Osteocyte (in vitro differentiated cells): ENCODE measurements around the gene SLC29A1. TPM values are rescaled to one million over a fixed set of nuclear protein-coding genes. Genes with fewer than 3 reads are reported as not detected.
"Not testable (repeated sequence)": the region's sequence is repeated elsewhere in the genome, so short reads cannot be mapped to it uniquely, and the experiment has no call there.

Experiments
- DNase-seq: peaks from one replicate; pipeline ENCODE4 v3.0.0; 2021; ENCODE audit warnings: mixed read lengths; ENCODE audit not compliant: unreplicated experiment; ENCODE audit errors: extremely low spot score
- H3K27ac Mint-ChIP-seq: one replicate; pipeline ENCODE4 v1.8.0; 2021; ENCODE audit warnings: mild to moderate bottlenecking, mixed read lengths; ENCODE audit not compliant: unreplicated experiment
- H3K27me3 Mint-ChIP-seq: one replicate; pipeline ENCODE4 v1.8.0; 2021; ENCODE audit warnings: mixed read lengths; ENCODE audit not compliant: unreplicated experiment
- H3K36me3 Mint-ChIP-seq: one replicate; pipeline ENCODE4 v1.8.0; 2021; ENCODE audit warnings: mixed read lengths; ENCODE audit not compliant: unreplicated experiment
- H3K4me1 Mint-ChIP-seq: one replicate; pipeline ENCODE4 v1.8.0; 2021; ENCODE audit warnings: mixed read lengths; ENCODE audit not compliant: unreplicated experiment
- H3K4me3 Mint-ChIP-seq: one replicate; pipeline ENCODE4 v1.8.0; 2021; ENCODE audit warnings: mild to moderate bottlenecking, moderate library complexity, mixed read lengths; ENCODE audit not compliant: unreplicated experiment
- H3K9me3 Mint-ChIP-seq: one replicate; pipeline ENCODE4 v1.8.0; 2021; ENCODE audit warnings: mixed read lengths; ENCODE audit not compliant: unreplicated experiment
- CTCF ChIP-seq: fragments of 200-600 bp; sonication (generic); IDR thresholded peaks from 2 replicates; pipeline ENCODE4 v1.5.0; 2021; ENCODE audit warnings: antibody characterized with exemption, mild to moderate bottlenecking, moderate library complexity
- total RNA-seq: library from RNA; stranded (reverse); gene quantifications from 2 replicates; pipeline ENCODE4 v1.2.1, GENCODE V29; 2021

Gene SLC29A1
- total RNA-seq, 1 donor from 2014 or later: 135 TPM

DNA sequence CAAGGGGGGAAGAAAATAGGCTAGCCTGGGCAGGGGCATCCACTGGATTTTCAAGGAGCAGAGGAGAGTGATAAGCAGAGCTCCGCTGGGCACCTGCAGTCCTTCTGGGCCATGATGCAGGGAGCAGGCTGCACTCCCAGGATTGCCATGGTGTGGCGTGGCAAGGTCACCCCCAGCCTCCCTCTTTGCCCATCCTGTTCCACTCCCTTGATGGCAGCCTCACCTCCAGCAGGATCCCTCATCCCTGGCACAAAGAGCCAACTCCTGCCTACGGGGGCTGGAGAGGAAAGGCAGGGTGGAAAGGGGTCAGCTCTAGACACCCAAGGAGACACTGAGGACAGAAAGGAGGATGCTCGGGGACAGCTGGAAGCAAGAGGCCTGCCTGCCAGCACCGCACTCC is 29.1 kb upstream of the SLC29A1 start:
- Mint-ChIP-seq H3K4me1 (peaks cover 5% of the 10 kb centered on the region), H3K4me3 (no peak overlapping the region), H3K27me3 (peaks cover 20% of the 10 kb centered on the region), H3K27ac (no peak overlapping the region), H3K36me3 (no peaks in the 10 kb centered on the region), H3K9me3 (no peaks in the 10 kb centered on the region)
- no peak for TF ChIP-seq CTCF
- DNase-seq: no peak

DNA sequence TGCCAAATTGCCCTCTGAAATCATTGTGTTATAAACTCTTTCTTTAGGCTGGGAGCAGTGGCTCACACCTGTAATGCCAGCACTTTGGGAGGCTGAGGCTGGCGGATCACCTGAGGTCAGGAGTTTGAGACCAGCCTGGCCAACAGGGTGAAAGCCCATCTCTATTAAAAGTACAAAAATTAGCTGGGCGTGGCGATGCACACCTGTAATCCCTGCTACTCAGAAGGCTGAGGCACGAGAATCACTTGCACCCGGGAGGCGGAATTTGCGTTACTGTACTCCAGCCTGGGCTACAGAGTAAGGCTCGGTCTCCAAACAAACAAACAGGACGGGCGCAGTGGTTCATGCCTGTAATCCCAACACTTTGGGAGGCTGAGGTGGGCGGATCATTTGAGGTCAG is 27.0 kb upstream of the SLC29A1 start:
- not testable (repeated sequence) for H3K36me3 Mint-ChIP-seq, H3K9me3 Mint-ChIP-seq, H3K27ac Mint-ChIP-seq, H3K4me3 Mint-ChIP-seq, H3K4me1 Mint-ChIP-seq, DNase-seq
- peaks cover 14% of the 10 kb centered on the region for H3K27me3 Mint-ChIP-seq

DNA sequence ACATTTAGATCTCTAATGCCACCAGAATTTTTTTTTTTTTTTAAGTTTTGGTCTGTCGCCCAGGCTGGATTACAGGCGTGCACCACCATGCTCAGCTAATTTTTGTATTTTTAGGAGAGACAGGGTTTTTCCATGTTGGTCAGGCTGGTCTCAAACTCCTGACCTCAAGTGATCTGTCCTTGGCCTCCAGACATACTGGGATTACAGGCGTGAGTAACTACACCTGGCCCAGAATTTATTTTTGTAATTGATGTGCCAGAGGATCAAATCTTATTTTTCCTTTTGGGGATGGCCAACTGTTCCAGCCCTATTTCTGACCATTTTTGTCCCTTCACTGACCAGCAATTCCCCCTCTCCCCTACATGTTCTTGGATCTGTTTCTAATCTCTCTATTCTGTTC is 24.7 kb upstream of the SLC29A1 start:
- H3K9me3 Mint-ChIP-seq: no peaks in the 10 kb centered on the region
- peaks cover 7% of the 10 kb centered on the region for H3K27me3 Mint-ChIP-seq
- DNase-seq: no peak
- no peak for TF ChIP-seq CTCF
- no peaks in the 10 kb centered on the region for H3K36me3 Mint-ChIP-seq
- H3K4me3 Mint-ChIP-seq: no peak overlapping the region
- no peak overlapping the region for H3K27ac Mint-ChIP-seq
- H3K4me1 Mint-ChIP-seq: peaks cover 15% of the 10 kb centered on the region

GRCh38 chr6:44199883-44200282 is 23.5 kb upstream of the SLC29A1 start:
- Mint-ChIP-seq H3K9me3 (no peaks in the 10 kb centered on the region), H3K4me1 (peaks cover 15% of the 10 kb centered on the region), H3K27ac (no peak overlapping the region), H3K36me3 (no peaks in the 10 kb centered on the region), H3K4me3 (no peak overlapping the region), H3K27me3 (peaks cover 2% of the 10 kb centered on the region)
- no peak for DNase-seq
- TF ChIP-seq CTCF: no peak

DNA sequence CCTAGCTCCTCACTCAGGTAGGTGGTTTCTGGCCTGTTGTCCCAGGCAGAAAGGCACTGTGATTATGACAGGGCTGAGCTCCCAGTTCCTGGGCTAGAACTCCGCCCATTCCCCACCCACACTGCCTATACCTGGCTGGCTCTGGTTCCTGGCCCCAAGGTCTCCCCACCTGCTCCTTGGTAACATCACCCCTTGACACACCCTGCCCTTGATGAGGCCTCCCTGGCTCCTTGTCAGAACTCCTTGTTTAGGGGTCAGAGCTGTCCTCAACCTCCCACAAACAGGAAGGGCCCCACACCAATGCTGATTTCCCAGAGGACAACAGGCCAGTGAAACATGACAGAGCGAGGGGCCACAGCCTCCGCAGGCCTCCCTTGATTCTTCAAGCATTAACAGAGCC is 22.2 kb upstream of the SLC29A1 start:
- no peak for TF ChIP-seq CTCF
- Mint-ChIP-seq H3K4me1 (peaks cover 15% of the 10 kb centered on the region), H3K27ac (no peak overlapping the region), H3K9me3 (no peaks in the 10 kb centered on the region), H3K27me3 (no peaks in the 10 kb centered on the region), H3K36me3 (no peaks in the 10 kb centered on the region), H3K4me3 (no peak overlapping the region)
- no peak for DNase-seq
